Stimulated activated CD4-positive, alpha-beta T cell treated with anti-CD3 and anti-CD28 coated beads, Interleukin-4, amount 100 ng/mL, for 48 hours (primary cell): ENCODE data around the gene MAP4.
"Not testable (repeated sequence)": the region's sequence is repeated elsewhere in the genome, so short reads cannot be mapped to it uniquely, and the experiment has no call there.

Experiments
- DNase-seq, 2 donors: peaks; one replicate each; pipeline ENCODE4 v3.0.0-alpha.2; 2020; ENCODE audit warnings: low read depth in 2 of 2

MAP4 gene, protein sequence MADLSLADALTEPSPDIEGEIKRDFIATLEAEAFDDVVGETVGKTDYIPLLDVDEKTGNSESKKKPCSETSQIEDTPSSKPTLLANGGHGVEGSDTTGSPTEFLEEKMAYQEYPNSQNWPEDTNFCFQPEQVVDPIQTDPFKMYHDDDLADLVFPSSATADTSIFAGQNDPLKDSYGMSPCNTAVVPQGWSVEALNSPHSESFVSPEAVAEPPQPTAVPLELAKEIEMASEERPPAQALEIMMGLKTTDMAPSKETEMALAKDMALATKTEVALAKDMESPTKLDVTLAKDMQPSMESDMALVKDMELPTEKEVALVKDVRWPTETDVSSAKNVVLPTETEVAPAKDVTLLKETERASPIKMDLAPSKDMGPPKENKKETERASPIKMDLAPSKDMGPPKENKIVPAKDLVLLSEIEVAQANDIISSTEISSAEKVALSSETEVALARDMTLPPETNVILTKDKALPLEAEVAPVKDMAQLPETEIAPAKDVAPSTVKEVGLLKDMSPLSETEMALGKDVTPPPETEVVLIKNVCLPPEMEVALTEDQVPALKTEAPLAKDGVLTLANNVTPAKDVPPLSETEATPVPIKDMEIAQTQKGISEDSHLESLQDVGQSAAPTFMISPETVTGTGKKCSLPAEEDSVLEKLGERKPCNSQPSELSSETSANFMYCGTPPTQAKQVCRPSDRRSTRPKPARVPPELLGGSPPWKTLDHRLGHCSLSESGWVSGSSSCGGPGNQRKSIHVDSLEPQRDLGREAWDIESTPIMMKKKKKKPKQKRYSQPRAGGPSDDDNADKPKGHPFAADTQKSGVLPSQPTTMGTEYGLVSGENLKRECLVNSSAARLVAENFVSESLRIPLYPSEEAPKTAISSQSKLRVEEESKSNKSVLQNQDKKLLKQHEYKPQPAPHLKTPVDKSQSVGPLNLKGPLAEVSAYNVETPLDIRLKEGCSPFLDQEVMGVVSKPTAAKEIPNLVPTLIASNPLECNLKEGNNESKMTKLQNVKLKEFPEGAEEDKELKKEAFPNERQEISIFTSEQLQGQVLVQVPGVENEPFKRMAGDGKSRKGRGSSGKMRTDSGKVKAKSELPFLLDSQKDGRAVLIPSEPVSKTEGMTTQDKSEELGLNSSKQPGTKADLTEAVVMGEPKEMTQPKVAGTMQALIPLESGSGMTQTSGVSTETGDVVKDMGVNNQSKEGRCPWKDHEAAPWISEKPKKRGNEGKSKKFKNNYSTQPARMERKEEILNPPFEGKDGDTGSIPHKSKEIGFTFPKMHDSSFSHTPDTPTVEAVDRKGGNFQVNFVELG (N-terminal part only)

DNA sequence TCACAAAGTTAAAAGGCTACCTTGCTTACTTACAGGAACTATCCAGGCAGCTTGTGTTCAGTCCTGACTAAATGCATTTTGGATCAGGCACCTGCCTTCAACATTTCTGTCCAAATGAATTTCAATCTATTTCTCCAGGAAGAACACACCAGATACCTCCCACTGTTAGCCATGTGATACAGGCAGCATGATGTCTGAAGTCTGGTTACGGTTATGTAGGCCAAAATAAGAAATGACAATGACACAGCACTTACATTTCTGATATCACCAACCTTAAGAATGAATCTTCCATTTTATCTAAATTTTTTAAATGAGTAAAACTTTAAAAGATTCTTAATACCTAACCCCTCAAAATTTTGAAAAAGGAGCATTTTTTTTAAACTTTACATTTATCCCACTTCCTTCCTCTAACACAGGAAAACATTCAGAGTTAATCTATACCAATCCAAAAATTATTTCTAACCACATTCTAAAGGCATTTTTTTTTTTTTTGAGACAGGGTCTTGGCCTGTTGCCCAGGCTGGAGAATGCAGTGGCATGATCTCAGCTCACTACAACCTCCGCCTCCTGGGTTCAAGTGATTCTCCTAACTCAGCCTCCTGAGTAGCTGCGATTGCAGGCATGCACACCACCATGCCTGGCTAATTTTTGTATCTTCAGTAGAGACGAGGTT, at the start of gene MAP4:
Gene MAP4 (minus strand): TSS at position 116 of the 673 bp plus-strand sequence. CDS start 17,556 bp downstream, outside the sequence.
- no peak for DNase-seq

DNA sequence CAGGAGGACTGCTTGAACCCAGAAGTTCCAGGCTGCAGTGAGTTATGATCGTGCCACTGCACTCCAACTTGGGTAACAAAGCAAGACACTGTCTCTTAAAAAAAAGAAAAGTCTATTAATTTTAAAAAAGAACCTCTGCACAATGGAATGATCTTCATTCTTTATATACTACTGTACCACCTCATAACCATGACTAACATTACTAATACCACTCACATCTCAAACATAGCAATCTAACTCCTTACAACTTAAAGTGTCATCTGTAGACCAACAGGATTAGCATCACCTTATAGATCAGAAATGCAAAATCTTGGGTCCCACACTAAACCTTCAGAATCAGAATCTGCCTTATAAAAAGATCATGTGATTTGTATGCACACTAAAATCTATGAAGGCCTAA, 48.8 kb upstream of the MAP4 start:
- no peak for DNase-seq

DNA sequence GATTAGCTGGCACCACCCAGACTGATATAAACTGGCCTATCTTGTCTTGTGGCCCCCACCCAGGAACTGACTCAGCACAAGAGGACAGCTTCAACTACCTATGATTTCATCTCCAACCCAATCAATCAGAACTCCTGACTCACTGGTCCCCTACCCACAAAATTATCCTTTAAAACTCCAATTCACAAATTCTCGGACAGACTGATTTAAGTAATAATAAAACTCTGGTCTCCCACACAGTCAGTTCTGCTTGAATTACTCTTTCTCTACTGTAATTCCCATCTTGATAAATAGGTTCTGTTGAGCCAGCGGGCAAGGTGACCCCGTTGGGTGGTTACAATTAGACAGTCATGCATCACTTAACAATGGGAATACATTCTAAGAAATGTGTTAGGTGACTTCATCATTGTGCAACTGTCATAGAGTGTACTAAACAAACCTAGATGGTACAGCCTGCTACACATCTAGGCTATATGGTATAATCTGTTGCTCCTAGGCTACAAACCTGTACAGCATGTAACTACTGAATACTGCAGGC, 48.1 kb upstream of the MAP4 start:
- no peak for DNase-seq

DNA sequence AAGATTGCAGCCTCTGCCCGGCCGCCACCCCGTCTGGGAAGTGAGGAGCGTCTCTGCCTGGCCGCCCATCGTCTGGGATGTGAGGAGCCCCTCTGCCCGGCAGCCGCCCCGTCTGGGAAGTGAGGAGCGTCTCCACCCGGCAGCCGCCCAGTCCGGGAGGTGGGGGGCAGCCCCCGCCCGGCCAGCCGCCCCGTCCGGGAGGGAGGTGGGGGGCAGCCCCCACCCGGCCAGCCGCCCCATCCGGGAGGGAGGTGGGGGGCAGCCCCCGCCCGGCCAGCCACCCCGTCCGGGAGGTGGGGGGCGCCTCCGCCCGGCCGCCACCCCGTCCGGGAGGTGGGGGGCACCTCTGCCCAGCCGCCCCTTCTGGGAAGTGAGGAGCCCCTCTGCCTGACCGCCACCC, 45.4 kb upstream of the MAP4 start:
- not testable (repeated sequence) for DNase-seq

DNA sequence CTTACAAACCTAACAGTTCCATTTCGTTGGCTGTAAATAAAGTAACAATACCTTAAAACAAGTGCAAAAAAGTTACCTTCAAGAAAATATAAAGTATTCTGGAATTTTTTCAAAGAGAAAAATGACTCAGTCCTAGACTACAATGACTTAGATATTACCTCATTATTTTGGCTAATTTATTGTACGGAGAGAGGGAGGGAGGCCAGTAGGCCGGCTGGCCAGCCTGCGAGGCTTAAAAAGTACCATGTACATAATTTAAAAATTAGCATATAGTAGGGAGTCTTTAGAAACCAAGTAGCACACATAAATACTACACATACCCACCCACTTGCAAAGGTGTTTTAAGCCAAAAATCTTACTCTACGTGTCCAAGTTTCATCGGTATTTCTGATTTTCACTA, 41.9 kb upstream of the MAP4 start:
- no peak for DNase-seq

DNA sequence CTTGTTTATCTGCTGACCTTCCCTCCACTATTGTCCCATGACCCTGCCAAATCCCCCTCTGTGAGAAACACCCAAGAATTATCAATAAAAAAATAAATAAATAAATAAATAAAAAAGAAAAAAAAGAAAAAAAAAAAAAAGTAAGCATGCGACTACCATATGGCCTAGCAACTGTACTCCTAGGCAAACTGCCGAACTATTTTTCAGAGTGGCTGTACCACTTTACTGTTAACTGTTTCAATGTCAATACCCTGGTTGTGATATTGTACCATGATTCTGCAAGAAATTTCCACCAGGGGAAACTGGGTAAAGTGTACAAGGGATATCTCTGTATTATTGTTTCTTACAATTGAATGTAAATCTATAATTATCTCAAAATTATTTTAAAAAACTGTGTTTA, 41.3 kb upstream of the MAP4 start:
- no peak for DNase-seq

DNA sequence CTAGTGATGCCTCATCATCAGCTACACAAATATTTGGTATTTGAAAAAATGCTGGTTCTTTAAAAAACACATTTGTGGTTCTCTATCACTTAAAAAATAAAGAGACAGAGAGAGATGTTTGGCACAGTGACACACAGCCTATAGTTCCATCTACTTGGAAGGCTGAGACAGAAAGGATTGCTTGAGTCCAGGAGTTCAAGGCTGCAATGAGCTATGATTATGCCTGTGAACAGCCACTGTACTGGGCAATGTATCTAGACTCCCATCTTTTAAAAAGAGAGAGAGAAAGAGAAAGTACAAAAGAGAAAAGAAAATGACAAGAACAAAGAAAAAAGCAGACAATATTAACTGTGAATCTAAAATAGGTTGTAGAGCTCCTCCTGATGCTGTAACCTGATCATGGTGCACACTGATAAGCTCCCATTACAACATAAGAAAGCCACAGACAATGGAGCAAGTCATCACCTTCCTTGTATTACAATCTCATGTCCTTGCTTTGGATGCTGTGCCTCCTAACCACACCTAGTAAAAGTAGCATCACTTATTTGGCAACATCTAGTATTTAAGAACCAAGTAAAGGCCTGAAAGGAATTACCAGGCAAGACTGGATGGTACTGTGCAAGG, 31.7 kb upstream of the MAP4 start:
- no peak for DNase-seq

DNA sequence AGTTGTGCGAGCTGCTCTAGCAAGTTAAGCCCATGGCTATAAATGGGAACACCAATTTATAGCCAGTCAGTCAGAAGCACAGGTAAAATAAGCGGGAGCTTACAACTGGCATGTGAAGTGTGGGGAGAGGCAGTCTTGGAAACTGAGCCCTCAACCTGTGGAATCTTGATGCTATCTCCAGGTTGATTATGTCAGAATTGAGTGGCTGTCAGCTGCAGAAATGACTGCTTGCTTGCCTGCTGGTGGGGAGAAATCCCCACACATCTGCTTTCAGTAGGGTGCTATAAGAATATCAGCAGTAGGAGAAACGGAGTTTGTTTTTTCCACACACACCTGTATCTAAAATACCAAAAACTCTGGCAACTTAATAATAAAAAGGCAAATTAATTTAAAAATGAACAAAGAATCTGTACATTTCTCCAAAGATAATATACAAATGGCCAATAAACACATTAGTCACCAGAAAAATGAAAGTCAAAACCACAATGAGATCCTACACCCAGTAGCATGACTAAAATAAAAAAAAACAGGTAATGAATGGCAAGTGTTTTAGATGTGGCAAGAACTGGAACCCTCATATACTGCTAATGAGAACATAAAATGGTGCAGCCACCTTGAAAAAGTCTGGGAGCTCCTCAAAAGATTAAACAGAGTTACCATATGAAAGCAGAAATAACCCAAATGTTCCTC, 26.0 kb upstream of the MAP4 start:
- no peak for DNase-seq

DNA sequence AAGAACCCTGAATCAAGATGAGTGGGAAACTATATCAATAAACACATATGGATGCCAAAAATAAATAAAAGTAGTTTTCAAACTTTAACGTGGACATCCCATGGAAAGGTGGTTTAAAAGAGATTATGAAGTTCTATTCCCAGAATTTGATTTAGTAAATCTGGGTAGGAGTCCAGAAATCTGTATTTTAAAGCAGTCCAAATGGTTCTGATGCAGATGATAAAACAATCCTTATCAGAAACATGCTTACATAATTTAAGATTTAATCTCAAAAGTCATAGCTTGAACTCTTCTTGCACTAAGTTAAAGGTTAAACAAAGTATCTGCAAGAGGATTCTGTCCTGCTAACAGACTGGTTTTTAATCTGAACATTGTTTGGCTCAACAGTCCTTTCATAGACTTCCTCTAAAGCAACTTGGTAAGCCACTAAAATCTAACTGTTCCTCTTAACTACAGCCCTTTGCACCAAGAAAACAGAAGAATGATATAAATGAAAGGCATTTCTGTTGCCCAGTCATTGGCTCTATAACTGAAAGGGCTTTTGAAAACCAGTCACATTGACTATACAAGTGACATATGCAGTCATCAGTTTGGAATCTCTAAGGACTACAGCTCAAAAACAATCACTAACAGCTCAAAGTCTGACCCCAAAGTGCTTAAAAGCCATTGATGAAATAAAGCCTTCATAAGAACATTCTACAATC, 23.4 kb upstream of the MAP4 start:
- no peak for DNase-seq

DNA sequence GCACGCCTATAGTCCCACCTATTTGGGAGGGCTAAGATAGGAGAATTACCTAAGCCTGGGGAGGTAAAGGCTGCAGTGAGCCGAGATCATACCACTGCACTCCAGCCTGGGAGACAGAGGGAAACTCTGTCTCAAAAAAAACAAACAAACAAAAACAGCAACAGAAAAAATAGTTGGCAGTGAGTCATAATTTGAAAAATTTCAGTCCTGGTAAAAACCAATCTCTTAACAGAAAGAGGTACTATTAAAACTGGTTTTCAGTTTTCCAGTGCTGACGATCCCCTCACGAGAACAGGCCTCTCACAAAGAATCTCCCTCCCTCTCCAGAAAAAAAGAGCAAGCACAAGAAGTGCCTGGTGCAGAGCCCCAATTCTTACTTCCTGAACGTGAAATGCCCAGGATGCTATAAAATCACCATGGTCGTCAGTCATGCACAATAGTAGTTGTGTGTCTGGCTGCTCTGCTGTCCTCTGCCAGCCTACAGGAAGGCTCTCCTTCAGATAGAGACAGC, 22.8 kb upstream of the MAP4 start:
- DNase-seq, result no peak

DNA sequence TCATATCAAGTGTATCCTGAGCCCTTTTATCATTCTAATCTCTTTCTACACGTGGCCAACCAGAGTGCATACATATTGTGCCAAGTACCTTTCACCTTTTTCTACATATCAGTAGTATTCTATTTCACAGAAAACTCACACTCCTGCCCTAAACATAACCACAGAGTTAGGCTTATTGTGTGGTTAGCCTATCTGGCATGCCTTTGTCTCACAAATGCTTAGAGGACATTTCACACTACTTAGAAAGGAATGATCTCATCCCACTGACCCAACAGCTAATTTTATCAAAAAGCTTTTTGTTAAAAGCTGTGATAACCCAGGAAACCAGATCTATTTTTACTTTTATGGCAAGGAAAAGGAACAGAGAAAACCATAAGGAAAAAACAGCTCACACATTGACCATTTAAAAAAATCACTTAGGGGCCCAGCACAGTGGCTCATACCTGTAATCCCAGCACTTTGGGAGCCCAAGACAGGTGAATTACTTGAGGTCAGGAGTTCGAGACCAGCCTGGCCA, 17.8 kb upstream of the MAP4 start:
- DNase-seq, result no peak

DNA sequence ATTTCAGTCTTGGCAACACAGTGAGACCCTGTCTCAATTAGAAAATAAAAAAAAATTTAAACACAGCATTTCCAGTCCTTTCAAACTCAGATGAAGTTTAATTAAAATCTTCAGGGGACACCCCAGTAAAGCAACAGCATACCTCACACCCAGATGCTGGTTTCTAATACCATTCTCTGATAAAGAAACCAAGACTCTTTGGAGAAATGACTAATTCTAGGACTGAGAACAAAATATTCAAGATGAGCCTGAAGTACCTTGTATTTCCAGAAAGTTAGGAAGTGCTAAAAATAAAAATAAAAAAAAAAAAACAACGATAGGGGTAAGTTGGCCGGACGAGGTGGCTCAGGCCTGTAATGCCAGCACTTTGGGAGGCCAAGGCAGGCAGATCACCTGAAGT, 14.0 kb upstream of the MAP4 start:
- no peak for DNase-seq

DNA sequence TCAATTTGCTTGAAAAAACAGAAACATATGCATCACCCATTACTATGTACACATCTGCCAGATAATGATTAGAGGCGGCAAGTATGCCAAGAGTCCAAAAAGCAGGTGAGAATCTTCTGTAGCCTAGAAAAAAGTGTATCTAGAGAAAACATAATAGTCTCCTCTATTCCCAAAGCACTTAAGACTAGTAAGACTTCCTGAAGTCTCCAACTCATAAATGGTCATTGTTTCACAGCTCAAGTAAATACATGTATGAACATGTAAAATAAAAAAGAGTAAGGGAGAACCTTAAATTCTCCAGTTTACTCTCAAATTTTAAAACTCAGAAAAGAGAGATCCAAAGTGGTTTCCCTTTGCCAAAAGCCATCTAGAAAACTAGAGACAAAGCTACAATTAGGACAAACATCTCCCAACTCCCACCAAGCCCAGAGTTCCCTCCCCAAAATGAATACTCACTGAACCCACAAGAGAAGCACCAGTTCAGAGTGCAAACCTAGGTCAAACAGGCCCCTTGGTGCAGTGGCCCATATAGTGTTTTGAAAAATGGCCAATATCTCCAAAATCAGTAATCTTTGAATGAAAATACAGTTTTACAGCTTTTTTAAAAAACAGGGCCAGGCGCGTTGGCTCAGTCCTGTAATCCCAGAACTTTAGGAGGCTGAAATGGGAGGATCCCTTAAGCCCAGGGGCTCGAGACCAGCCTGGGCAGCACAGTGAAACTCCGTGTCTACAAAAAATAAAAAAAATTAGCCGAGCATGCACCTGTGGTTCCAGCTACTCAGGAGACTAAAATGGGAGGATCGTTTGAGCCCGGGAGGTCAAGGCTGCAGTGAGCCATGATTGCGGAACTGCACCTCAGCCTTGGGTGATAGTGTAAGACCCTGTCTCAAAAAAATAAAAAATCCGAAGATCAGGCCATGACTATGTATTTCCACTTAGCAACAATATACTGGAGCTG, 11.0 kb upstream of the MAP4 start:
- no peak for DNase-seq

DNA sequence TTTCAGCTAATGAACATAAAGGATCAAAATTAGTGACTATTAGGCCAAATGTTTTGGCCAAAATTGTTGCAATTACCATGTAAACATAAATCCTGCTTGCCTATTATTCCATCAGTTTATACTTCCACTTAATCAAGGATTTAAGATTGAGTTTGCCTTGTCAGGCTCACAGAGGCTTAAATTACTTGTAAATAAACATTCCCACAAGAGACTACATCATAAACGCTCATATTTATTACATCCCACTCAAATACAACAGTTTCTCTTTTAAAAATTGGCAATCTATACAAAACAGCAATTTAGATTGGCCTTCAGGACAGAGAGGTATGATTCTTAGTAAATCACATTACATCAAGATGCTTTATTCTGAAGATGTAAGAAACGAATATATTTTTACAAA, 9.9 kb upstream of the MAP4 start:
- DNase-seq, result no peak

DNA sequence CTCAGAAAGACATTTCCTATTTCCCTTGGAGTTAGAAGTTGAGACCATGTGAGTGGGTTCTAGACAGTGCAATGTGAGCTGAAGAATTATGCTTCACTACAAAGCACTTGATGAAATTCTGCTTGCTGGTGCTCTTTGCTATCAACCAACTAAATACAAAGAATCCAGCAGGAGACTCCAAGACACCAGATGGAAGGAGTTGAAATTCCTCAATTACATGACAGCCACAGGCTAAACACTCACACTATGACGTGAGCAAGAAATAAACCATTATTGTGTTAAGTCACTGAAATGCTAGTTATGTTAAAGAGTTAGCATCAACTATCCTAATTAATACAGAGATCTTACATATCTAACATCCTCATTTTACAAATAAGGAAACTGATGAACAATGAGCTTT, 8.2 kb upstream of the MAP4 start:
- no peak for DNase-seq

DNA sequence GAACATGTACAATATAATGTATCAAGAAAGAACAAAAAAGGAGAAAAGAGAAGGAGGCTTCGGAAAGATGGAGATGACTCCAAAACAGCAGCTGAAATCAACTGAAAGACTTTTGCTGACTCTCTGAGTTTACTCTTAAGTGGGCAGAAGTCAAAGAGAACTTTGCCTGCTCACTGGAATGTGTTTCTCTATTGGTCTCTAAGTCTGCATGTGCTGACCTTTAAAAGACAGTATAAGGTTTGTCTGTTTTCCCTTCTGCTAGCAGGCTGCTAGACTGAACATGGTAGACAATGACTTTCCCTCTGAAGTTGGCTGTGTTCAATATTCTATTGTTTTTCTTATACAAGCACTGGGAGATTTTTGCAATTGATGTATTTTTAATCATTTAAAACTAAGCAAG, 7.2 kb upstream of the MAP4 start:
- DNase-seq, result no peak

DNA sequence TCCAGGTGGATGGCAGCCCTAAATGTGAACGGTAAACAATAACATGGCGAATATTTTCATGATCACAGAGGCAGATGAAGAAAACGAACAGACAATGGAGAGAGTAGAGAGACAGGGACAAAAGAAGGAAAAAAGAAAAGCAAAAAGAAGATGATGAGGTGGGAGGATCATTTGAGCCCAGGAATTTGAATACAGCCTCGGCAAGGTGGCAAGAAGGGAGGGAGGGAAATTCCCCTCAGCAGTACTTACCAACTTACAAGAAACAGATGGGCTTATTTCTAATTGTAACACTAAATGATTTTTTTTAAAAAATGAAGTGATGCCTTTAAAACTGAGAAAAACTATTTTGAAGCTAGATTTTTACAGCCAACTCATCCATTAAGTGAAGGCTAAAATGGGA, 6.0 kb upstream of the MAP4 start:
- DNase-seq, result no peak

DNA sequence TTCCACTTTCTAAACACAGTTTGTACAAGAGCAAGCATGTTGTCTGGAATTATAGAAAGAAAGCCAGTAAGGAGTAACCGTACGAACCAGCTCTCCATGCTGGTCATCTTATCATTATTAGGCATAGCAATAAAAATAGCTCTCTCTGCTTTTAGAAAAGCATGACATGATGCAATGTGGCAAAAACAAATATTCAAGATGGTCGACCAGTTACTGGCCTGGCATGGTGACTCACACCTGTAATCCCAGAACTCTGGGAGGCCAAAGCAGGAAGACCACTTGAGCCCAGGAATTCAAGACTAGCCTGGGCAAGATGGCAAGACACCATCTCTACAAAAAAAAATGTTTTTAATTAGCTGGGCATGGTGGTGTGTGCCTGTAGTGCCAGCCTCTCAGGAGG, 2.6 kb upstream of the MAP4 start:
- DNase-seq, result no peak
